HL-60 (cell line): ENCODE data around the gene TNFAIP8L2.

Source experiments
- DNase-seq, 2 experiments: peaks; one replicate each; pipeline ENCODE4 v3.0.0-alpha.2; 2010 to 2020; ENCODE audit warnings: low read depth in 1 of 2, low spot score in 1 of 2
- H3K27ac ChIP-seq: fragments of 250-450 bp; sonication (Bioruptor Pico); replicated peaks from 2 replicates; pipeline ENCODE4 v1.5.1; 2020; ENCODE audit warnings: mild to moderate bottlenecking, moderate library complexity
- H3K27me3 ChIP-seq: fragments of 250-450 bp; sonication (Bioruptor Pico); 2 replicates; pipeline ENCODE4 v1.5.1; 2021; ENCODE audit warnings: mild to moderate bottlenecking, moderate library complexity; ENCODE audit not compliant: insufficient read depth, poor library complexity, severe bottlenecking
- H3K4me3 ChIP-seq: replicated peaks from 2 replicates; pipeline ENCODE4 v1.5.1; 2011; ENCODE audit warnings: mild to moderate bottlenecking, control low read depth, low read length; ENCODE audit not compliant: insufficient read depth
- GABPA ChIP-seq: IDR thresholded peaks from 2 replicates; pipeline ENCODE4 v1.6.1; 2012; ENCODE audit warnings: low read depth
- POLR2AphosphoS5 ChIP-seq: IDR thresholded peaks from 2 replicates; pipeline ENCODE4 v1.6.1; 2012; ENCODE audit warnings: low read depth
- SPI1 ChIP-seq: IDR thresholded peaks from 2 replicates; pipeline ENCODE4 v1.6.1; 2012; ENCODE audit warnings: low read depth, mild to moderate bottlenecking, borderline replicate concordance
- TF ChIP-seq, protein P1 (sequence below): IDR thresholded peaks from one replicate; pipeline ENCODE4 v1.5.1; 2011; ENCODE audit warnings: low read length, control low read depth, inconsistent platforms; ENCODE audit not compliant: insufficient read depth
- TF ChIP-seq, protein P2 (sequence below): IDR thresholded peaks from 2 replicates; pipeline ENCODE4 v1.6.1; 2012; ENCODE audit warnings: low read depth; ENCODE audit not compliant: insufficient replicate concordance

Gene TNFAIP8L2

GRCh38 chr1:151147665-151148064, 8.8 kb upstream of the TNFAIP8L2 start:
- no peak overlapping the region for H3K4me3 ChIP-seq
- TF ChIP-seq, protein P1, sequence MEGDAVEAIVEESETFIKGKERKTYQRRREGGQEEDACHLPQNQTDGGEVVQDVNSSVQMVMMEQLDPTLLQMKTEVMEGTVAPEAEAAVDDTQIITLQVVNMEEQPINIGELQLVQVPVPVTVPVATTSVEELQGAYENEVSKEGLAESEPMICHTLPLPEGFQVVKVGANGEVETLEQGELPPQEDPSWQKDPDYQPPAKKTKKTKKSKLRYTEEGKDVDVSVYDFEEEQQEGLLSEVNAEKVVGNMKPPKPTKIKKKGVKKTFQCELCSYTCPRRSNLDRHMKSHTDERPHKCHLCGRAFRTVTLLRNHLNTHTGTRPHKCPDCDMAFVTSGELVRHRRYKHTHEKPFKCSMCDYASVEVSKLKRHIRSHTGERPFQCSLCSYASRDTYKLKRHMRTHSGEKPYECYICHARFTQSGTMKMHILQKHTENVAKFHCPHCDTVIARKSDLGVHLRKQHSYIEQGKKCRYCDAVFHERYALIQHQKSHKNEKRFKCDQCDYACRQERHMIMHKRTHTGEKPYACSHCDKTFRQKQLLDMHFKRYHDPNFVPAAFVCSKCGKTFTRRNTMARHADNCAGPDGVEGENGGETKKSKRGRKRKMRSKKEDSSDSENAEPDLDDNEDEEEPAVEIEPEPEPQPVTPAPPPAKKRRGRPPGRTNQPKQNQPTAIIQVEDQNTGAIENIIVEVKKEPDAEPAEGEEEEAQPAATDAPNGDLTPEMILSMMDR: no peak
- TF ChIP-seq GABPA (no peak), POLR2AphosphoS5 (no peak), SPI1 (no peak)
- TF ChIP-seq, protein P2, sequence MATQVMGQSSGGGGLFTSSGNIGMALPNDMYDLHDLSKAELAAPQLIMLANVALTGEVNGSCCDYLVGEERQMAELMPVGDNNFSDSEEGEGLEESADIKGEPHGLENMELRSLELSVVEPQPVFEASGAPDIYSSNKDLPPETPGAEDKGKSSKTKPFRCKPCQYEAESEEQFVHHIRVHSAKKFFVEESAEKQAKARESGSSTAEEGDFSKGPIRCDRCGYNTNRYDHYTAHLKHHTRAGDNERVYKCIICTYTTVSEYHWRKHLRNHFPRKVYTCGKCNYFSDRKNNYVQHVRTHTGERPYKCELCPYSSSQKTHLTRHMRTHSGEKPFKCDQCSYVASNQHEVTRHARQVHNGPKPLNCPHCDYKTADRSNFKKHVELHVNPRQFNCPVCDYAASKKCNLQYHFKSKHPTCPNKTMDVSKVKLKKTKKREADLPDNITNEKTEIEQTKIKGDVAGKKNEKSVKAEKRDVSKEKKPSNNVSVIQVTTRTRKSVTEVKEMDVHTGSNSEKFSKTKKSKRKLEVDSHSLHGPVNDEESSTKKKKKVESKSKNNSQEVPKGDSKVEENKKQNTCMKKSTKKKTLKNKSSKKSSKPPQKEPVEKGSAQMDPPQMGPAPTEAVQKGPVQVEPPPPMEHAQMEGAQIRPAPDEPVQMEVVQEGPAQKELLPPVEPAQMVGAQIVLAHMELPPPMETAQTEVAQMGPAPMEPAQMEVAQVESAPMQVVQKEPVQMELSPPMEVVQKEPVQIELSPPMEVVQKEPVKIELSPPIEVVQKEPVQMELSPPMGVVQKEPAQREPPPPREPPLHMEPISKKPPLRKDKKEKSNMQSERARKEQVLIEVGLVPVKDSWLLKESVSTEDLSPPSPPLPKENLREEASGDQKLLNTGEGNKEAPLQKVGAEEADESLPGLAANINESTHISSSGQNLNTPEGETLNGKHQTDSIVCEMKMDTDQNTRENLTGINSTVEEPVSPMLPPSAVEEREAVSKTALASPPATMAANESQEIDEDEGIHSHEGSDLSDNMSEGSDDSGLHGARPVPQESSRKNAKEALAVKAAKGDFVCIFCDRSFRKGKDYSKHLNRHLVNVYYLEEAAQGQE: no peak
- DNase-seq: no peak
- peaks cover 16% of the 10 kb centered on the region for H3K27me3 ChIP-seq
- no peak overlapping the region for H3K27ac ChIP-seq

DNA sequence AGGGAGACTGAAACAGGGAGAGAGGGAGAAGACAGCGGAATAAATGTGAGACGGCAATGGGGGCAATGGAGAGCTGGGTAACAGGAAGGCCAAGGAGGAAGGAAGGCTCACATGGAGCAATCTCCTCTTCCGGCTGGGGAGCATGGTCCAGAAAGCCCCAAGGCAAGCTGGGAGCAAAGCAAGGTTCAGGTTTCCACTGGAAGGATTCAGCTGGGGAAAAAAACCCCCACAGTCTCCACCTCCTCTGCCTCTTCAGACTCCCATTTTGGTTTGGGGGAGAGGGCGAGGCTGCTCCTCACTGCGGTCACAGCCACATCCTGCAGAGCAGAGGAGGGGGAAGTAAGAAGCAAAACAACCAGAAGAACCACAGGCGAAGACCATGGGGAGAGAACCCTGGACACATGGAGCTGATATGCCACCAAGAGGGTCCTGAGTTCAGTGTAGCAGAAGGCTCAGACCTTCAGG, 650 bp downstream of the TNFAIP8L2 start:
- H3K27me3 ChIP-seq: no peaks in the 10 kb centered on the region
- H3K4me3 ChIP-seq: peak overlapping the region; percentile 49
- peak; percentile 91 for TF ChIP-seq POLR2AphosphoS5
- no peak for TF ChIP-seq SPI1
- peak; percentile 62 for TF ChIP-seq GABPA
- peak; percentile 90 to 94 for DNase-seq
- peak overlapping the region; percentile 84 for H3K27ac ChIP-seq

GRCh38 chr1:151158326-151158725, 1.9 kb downstream of the TNFAIP8L2 start:
- H3K27ac ChIP-seq: peak overlapping the region; percentile 84
- DNase-seq: peak in 1 of 2 experiments; percentile 35
- H3K27me3 ChIP-seq: no peaks in the 10 kb centered on the region
- peak overlapping the region; percentile 13 for H3K4me3 ChIP-seq
- TF ChIP-seq POLR2AphosphoS5 (no peak), SPI1 (no peak; the same call in 1 of the 2 replicates), GABPA (no peak)
- TF ChIP-seq, protein P1: no peak
- TF ChIP-seq, protein P2: no peak

GRCh38 chr1:151158751-151159251, 2.4 kb downstream of the TNFAIP8L2 start:
- H3K27ac ChIP-seq: peak overlapping the region; percentile 84
- TF ChIP-seq, protein P2: no peak
- TF ChIP-seq POLR2AphosphoS5 (no peak), SPI1 (no peak), GABPA (no peak)
- TF ChIP-seq, protein P1: no peak
- H3K4me3 ChIP-seq: no peak overlapping the region; the same call in 1 of the 2 replicates
- no peaks in the 10 kb centered on the region for H3K27me3 ChIP-seq
- DNase-seq: peak in 1 of 2 experiments; percentile 59
